GM21619 (cell line): ENCODE measurements around the gene ZNF284.

ENCODE experiments used
- ATAC-seq: cut with Tn5 transposase; IDR thresholded peaks from one replicate; pipeline ENCODE4 v1.9.1; 2021; ENCODE audit not compliant: unreplicated experiment

ZNF284 gene

DNA sequence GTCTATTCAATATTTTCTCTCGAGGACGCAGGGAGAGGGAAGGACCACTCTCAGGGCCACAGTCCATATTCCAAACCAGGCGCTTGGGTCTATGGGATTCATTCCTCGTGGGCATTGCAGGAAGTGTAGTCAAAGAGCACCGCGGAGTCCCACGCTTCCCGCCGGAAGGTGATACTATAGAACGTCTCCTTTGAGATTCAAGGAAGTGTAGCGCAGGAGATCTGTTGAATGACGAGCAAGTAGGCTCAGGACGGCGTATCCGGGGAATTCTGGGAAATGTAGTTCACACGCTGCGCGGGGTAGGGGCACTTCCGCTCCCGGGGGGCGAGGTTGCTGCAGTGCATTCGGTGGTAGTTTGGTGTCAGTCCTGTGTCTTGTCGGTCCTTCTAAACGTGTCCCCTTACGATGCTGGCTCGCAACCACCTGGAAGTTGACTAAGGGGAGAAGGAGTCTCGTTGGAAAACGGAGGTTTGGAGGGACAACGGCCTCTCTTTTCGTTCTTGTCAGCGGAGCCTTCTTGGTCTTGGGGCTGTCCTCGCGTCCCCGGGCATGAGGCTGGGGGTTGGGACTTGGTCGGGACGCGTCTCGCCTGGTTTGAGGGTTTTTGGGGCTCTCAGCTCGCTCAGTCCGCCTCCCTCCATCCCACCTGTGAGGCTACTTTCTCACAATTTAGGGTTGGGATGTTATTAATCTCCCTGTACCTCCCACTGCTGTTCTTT is at the start of gene ZNF284:
Gene ZNF284, plus strand, starts transcription at position 336 of the 719 bp plus-strand sequence. CDS start 4,231 bp downstream, outside the sequence.
- peak; percentile 97 for ATAC-seq

DNA sequence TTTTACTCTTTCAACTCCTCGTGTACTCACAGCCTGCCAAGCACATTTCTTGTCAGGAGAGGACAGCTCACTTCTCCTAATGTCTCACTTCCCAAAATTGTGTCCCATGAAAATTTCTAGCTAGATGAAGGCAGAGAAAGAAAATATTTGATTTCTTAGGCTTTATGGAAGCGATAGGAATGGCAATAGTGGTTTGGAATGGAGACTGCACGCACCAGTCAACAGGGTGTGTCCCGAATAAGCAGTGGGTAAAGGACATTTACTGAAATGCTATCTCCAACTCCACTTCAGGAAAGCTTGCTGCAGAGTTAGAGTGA is 47.1 kb upstream of the ZNF284 start:
- ATAC-seq: no peak

DNA sequence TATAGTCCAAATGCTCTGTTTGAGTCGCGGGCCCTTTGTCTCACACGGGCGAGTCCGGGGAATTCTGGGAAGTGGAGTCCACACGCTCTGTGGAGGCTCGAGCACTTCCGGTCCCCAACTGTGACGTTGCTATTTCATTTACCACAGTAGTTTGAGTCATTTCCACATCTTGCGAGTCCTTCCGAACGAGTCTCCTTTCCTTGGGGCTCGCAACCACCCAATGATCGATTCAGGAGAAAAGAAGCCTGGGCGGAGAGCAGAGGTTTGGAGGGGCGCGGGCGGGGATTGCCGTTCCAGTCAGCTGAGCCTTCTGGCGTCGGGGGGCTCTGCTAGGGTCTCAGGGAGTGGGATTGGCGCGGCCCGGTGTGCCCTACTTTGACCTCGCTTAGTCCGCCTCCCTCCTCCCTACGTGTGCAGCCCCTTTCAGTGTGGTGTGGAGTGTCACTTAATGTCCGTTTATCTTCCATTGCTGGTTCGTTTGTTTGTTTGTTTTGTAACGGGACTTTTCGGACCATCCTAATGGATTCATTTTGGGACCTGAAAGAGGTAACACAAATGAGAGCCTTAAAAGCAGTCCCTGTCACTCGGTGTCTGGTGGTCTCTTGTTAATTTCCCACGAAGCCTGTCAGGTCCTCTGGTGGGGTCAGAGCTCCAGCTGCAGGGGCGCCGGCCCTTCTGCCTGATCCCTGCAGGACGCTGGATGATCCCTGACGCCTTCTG is 46.6 kb upstream of the ZNF284 start, which contains the start of gene ZNF222:
Gene ZNF222, plus strand, starts transcription at position 163 of the 720 bp plus-strand sequence. Its CDS starts 58 bp downstream, at position 221.
- peak; percentile 98 for ATAC-seq

DNA sequence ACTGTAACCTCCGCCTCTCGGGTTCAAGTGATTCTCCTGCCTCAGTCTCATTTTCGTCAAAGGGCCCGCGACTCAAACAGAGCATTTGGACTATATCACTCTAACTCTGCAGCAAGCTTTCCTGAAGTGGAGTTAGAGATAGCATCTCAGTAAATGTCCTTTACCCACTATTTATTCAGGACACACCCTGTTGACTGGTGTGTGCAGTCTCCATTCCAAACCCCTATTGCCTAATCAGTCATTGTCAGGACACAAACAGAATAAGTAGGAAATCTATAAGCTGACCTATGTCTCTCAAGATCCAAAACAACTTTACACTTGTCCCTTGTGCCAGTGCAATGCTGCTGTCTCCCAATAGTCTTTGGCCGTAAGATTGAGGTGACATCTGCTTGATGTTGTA is 45.3 kb upstream of the ZNF284 start:
- no peak for ATAC-seq

DNA sequence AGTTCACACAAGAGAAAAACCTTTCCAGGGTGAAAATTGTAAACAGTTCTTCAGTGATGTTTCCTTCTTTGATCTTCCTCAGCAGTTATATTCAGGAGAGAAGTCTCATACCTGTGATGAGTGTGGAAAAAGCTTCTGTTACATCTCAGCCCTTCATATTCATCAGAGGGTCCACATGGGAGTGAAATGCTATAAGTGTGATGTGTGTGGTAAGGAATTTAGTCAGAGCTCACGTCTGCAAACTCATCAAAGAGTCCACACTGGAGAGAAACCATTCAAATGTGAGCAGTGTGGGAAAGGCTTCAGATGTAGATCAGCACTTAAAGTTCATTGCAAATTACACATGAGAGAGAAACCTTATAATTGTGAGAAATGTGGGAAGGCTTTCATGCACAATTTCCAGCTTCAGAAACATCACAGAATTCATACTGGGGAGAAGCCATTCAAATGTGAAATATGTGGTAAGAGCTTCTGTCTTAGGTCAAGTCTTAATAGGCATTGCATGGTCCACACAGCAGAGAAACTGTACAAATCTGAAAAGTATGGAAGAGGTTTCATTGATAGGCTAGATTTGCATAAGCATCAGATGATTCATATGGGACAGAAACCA is 39.9 kb upstream of the ZNF284 start:
- no peak for ATAC-seq

DNA sequence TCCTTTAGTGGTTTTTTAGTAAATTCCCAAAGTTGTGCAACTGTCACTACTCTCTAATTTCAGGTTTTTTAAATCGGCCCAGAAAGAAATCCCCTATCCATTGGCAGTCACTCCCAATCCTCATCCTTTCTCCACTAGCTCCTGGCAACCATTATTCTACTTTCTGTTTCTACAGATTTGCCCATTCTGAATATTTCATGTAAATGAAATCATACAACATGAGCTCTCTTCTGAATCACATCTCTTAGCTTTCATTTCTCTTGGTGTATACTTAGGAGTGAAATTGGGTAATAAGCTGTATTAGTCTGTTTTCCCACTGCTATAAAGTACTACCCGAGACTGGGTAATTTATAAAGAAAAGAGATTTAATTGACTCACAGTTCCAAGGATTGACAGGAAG is 29.8 kb upstream of the ZNF284 start:
- ATAC-seq: no peak

DNA sequence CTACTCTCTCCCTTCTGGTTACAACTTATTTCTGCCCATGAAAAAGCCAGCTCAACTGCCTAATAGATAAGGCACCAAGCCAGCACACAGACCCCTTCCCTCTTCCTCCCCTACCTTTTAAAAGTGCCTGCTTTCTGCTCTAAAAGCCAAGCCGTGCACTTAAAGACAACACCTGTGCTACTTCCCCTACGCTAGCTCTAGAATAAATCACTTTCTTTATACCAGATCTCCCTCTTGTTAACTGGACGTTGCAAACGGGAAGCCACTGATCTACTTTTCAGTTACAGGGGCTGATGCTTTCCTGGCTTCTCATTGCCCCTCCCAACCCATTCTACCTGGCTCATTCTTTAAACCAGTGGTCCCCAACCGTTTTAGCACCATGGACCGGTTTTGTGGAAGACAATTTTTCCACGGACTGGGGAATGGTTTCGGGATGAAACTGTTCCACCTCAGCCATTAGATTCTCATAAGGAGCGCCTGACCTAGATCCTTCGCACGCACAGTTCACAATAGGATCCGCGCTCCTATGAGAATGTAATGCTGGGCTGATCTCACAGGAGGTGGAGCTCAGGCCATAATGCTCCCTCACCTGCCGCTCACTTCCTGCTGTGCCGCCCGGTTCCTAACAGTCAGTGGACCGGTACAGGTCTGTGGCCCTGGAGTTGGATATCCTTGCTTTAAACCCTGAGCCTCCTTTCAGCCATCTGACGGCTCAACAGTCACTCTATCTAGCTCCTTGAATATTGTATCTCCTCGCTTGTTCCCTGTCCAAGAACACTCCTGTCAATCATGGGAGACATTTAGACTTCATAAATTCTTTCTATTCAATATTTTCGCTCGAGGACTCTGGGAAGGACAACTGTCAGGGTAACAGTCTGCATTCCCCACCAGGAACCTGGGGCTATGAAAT is 21.0 kb upstream of the ZNF284 start:
- ATAC-seq: no peak

DNA sequence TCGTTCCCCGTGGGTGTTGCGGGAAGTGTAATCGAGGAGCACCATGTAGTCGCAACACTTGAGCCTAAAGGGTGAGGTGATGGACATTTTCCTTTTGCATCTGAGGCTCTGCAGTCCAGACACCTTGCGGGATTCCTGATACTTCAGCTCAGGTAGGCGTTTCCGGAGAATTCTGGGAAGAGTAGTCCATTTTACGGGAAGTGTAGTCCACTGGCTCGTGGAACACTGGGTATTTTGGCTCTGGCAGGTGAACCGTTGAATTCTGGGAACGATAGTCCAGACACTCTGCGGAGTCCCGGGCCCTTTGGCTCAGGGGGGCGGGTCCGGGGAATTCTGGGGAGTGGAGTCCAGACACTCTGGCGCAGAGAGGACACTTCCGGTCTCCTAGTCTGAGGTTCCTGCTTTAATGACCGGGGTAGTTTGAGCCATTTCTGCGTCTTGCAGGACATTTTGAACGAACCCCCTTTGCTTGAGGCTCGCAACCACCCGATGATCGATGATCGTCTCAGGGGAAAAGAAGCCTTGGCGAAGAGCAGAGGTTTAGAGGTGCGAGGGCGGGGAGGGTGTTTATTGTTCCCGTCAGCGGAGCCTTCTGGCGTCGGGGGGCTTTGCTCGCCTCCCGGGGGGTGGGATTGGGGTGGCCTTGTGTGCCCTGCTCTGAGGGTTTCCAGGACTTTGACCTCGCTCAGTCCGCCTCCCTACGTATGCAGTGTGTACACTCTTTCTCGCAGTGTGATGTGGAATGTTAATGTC is 20.1 kb upstream of the ZNF284 start, which contains the start of gene ZNF223:
Gene ZNF223, plus strand, starts transcription at position 387 of the 753 bp plus-strand sequence. CDS start 3,141 bp downstream, outside the sequence.
- ATAC-seq: peak; percentile 71

DNA sequence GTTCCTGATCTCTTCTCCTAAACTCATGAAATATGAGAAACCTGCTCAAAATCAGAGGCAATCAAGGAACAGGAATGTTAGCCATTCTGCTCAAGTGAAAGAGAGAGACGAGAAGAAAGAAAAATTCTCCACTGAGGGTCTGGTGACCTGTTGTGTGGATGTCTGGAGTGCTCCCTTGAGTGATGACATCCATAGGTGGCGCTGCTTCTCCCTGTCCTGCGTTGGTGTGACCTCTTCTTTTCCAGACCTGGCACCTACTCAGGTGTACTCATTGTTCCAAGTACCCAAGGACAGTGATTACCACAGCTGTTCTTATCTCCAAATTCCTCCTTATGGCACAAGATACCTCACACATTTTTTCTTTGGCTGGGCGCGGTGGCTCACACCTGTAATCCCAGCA is 16.1 kb upstream of the ZNF284 start:
- no peak for ATAC-seq

DNA sequence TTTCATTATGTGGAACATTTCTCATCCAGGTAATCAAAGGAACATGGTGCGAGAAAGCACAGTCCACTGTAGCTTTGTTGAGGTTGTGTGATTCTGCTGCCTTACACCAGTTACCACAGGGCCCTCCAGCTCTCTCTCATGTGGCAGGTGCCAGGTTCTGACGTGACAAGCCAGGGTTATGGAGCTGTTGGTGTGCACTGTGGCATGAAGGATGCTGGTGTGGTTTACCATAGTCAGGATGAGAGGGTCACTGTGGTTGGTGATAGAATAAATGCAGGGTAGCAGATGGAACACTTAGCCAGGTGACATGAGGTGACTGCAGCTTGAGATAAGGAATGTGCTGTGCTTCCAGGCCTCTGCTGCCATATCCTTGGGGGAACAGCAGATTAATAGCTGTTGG is 12.7 kb upstream of the ZNF284 start:
- ATAC-seq: no peak

DNA sequence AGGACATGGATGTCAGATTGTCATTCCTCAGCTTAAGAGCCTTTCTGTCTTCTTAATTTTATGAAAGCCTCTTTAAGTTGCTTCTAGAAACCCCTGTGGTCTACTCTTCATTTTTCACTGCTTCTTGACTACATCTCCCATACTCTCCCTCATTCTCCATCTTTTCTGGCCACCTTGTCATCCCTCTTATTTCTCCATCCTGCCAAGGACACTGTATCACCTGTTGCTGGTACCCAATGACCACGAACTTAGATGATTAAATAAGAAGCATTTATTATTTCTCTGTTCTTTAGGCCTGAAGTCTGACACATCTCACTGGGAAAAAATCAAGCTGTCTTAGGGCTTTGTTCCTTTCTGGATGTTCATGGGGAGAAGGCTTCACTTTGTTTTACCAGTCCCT is 10.9 kb upstream of the ZNF284 start:
- no peak for ATAC-seq

DNA sequence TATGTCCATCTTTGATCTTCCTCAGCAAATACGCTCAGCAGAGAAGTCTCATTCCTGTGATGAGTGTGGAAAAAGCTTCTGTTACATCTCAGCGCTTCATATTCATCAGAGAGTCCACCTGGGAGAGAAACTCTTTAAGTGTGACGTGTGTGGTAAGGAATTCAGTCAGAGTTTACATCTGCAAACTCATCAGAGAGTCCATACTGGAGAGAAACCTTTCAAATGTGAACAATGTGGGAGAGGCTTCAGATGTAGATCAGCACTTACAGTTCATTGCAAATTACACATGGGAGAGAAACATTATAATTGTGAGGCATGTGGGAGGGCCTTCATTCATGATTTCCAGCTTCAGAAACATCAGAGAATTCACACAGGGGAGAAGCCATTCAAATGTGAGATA is 5.7 kb upstream of the ZNF284 start:
- no peak for ATAC-seq

DNA sequence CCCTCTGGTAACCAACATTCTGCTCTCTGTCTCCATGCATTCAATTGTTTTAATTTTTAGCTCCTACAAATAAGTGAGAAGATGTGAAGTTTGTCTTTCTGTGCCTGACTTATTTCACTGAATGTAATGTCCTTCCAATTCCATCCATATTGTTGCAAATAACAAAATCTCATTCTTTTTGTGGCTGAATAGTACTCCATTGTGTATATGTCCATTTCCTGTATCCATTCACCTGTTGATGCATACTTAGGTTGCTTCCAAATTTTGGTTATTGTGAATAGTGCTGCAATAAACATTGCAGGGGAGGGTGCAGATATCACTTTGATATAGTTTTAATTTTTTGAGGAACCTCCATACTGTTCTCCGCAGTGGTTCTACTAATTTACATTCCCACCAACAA is 2.5 kb upstream of the ZNF284 start:
- no peak for ATAC-seq

DNA sequence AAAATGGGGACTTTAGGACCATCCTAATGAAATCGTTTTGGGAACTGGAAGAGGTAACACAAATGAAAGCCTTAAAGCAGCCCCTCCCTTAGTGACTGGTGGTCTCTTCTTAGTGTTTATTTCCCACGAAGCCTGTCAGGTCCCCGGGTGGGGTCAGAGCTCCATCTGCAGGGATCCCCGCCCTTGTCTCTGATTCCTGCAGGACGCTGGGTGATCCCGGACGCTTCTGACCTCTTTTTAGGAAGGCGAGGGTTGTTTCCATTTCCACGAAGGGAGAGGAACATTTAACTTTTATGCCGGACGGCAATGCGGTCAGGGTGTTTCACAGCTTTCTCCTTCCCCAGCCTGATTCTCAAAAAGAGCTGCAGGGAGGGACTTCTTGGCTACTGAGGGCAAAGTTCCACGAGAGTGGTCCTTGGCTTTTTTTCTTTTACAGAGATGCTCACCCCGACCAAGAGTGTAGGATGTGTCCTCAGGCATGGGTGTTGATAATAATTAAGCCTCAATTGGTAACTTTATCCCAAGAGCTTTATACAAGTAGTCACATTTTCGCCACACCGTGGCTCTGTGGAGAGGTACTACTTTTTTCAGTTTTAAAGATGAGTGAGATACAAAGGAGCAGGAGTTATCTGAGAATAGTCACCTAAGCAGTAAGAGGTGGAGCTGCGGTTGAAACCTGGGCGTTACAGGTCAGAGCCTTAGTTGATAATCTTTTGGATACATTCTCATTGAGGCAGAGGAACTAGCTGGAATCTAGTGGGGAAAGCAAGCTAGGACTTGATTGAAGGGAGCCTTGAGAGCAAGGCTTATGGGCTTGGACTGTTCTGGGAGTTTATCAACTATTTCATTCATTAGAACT is 813 bp downstream of the ZNF284 start:
- ATAC-seq: no peak

DNA sequence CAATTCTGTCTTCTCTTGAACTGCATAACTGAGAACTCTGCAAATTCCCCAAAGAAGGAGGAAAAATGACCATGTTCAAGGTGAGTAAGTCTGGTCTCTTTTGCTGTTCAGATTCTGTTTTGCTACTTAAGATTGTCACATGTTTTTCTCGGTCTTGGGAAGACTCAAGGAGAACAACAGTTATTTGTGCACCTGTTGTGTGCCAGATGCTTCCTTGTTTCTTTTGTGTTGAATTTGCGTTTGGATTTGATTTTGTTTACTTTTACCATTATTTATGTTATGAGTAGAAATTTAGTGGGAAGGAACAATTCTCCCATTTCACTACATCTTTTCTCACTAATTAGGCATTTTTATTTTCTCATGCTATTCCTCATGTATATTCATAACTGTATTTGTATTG is 4.4 kb downstream of the ZNF284 start:
- no peak for ATAC-seq

DNA sequence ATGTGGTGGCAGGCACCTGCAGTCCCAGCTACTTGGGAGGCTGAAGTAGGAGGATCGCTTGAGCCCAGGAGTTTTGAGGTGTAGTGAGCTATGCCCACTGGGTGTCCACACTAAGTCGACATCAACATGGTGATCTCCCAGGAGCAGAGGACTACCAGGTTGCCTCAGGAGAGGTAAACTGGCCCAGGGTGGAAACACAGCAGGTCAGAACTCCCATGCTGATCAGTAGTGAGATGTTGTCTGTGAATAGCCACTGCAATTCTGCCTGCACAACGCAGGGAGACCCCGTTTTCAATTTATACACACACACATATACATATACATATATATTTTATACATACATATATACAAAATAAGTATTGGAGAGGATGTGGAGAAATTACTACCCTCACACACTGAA is 20.1 kb downstream of the ZNF284 start:
- no peak for ATAC-seq

DNA sequence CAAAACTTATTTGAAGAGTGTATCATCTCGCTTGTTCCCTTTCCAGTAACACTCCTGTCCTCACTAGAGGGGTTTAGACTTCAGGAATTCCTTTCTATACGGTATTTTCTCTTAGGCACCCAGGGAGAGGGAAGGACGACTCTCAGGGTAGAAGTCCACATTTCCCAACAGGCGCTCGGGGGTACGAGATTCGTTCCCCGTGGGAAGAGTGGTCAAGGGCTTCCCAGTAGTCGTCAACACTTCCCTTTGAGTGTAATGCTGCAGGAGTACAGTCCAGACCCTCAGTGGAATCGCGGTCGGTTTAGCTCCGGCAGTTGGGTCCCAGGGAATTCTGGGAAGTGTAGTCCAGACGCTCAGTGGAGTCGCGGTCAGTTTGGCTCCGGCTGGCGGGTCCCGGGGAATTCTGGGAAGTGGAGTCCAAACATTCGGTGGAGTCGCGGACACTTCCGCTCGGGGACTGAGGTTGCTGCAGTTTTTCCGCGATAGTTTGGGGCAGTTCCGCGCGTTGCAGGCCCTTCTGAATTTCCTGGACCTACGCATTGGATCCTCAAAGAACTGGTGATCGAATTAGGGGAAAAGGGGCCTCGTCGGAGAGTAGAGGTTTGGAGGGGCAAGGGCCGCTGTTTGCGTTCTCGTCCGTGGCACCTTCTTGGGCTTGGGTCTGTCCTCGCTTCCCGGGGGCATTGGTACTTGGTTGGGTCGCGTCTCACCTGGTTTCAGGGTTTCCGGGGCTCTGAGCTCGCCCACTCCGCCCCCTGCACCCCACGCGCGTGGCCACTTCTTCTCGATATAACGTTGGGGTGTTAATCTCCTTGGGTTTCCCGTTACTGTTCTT is 22.2 kb downstream of the ZNF284 start, which contains the start of gene ZNF224:
Gene ZNF224, plus strand, starts transcription at position 431 of the 835 bp plus-strand sequence. CDS start 3,513 bp downstream, outside the sequence.
- peak; percentile 75 for ATAC-seq

DNA sequence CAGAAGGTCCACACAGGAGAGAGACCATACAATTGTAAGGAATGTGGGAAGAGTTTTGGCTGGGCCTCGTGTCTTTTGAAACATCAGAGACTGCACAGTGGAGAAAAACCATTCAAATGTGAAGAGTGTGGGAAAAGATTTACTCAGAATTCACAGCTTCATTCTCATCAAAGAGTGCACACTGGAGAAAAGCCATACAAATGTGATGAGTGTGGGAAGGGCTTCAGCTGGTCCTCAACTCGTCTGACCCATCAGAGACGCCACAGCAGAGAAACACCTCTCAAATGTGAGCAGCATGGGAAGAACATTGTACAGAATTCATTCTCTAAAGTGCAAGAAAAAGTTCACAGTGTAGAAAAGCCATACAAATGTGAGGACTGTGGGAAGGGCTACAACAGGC is 35.8 kb downstream of the ZNF284 start:
- no peak for ATAC-seq
